Measurements from ENCODE around the gene LSMEM2. TPM values are rescaled to one million over a fixed set of nuclear protein-coding genes. Genes with fewer than 3 reads are reported as not detected.

LSMEM2 gene
- not detected in 3 replicates for total RNA-seq
- long read RNA-seq, partial matches to known transcripts = 0 of 1 reads
- long read RNA-seq, other reads (novel, unspliced or antisense) = 1 of 1 reads

DNA sequence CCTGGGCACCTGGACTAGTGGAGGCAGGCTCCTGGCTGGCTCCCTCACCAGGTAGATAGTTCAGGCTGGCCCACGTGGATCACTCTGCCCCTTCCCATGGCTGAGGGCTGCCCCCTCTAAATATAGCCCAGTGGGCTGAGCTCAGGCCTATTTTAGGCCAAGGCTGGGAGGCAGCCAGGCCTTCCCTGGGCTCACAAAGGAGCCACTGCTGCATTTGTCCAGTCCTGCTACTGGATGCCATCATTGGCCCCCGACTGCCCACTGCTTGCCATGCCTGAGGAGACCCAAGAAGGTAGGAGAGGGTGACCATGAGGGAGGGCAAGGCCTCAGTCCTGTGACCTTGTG, at the start of gene LSMEM2:
Gene LSMEM2, plus strand, starts transcription at position 208 of the 345 bp plus-strand sequence. Its CDS starts 27 bp downstream, at position 235.
- H3K4me3 Mint-ChIP-seq (ENCODE audit: unreplicated experiment) = no peak within 1 kb of the TSS
- TF ChIP-seq CTCF (IDR thresholded peaks at IDR 0.05) = no peak
- no peak within 1 kb of the TSS for H3K27ac Mint-ChIP-seq (ENCODE audit: unreplicated experiment)
- no peaks in the 10 kb centered on the region for H3K36me3 Mint-ChIP-seq (ENCODE audit: low read depth)
- peaks cover 5% of the 10 kb centered on the region for H3K4me1 Mint-ChIP-seq (ENCODE audit: low read depth)
- no peaks in the 10 kb centered on the region for H3K9me3 Mint-ChIP-seq (ENCODE audit: low read depth)
- peaks cover 9% of the 10 kb centered on the region for H3K27me3 Mint-ChIP-seq (ENCODE audit: low read depth)
- no peak for DNase-seq (ENCODE audit: low spot score)

- Mint-ChIP-seq H3K9me3 (ENCODE audit: low read depth) (no peaks in the 10 kb centered on the region), H3K4me3 (ENCODE audit: unreplicated experiment) (no peak overlapping the region), H3K27me3 (ENCODE audit: low read depth) (peaks cover 4% of the 10 kb centered on the region), H3K36me3 (ENCODE audit: low read depth) (no peaks in the 10 kb centered on the region), H3K4me1 (ENCODE audit: low read depth) (peaks cover 22% of the 10 kb centered on the region), H3K27ac (ENCODE audit: unreplicated experiment) (no peak overlapping the region)
- DNase-seq (ENCODE audit: low spot score) = no peak
- no peak for TF ChIP-seq CTCF (IDR thresholded peaks at IDR 0.05)
Observed at GRCh38 chr3:50229490-50229889, 49.4 kb upstream of the LSMEM2 start.

GRCh38 chr3:50230104-50230793, 48.6 kb upstream of the LSMEM2 start:
- Mint-ChIP-seq H3K27me3 (ENCODE audit: low read depth) (no peaks in the 10 kb centered on the region), H3K4me3 (ENCODE audit: unreplicated experiment) (no peak overlapping the region), H3K27ac (ENCODE audit: unreplicated experiment) (no peak overlapping the region), H3K9me3 (ENCODE audit: low read depth) (no peaks in the 10 kb centered on the region), H3K36me3 (ENCODE audit: low read depth) (no peaks in the 10 kb centered on the region), H3K4me1 (ENCODE audit: low read depth) (peaks cover 22% of the 10 kb centered on the region)
- DNase-seq (ENCODE audit: low spot score) = no peak
- TF ChIP-seq CTCF (IDR thresholded peaks at IDR 0.05) = no peak

GRCh38 chr3:50230794-50231125, 48.1 kb upstream of the LSMEM2 start:
- TF ChIP-seq CTCF (IDR thresholded peaks at IDR 0.05) = no peak
- no peak overlapping the region for H3K4me3 Mint-ChIP-seq (ENCODE audit: unreplicated experiment)
- no peaks in the 10 kb centered on the region for H3K36me3 Mint-ChIP-seq (ENCODE audit: low read depth)
- H3K9me3 Mint-ChIP-seq (ENCODE audit: low read depth) = no peaks in the 10 kb centered on the region
- no peak for DNase-seq (ENCODE audit: low spot score)
- H3K27me3 Mint-ChIP-seq (ENCODE audit: low read depth) = no peaks in the 10 kb centered on the region
- H3K27ac Mint-ChIP-seq (ENCODE audit: unreplicated experiment) = no peak overlapping the region
- H3K4me1 Mint-ChIP-seq (ENCODE audit: low read depth) = peaks cover 27% of the 10 kb centered on the region

GRCh38 chr3:50231581-50231980, 47.3 kb upstream of the LSMEM2 start:
- peaks cover 2% of the 10 kb centered on the region for H3K36me3 Mint-ChIP-seq (ENCODE audit: low read depth)
- H3K4me3 Mint-ChIP-seq (ENCODE audit: unreplicated experiment) = no peak overlapping the region
- no peak for DNase-seq (ENCODE audit: low spot score)

More at GRCh38 chr3:50231581-50231980, 47.3 kb upstream of the LSMEM2 start:
- TF ChIP-seq CTCF (IDR thresholded peaks at IDR 0.05) = no peak
- H3K4me1 Mint-ChIP-seq (ENCODE audit: low read depth) = peaks cover 21% of the 10 kb centered on the region
- no peaks in the 10 kb centered on the region for H3K9me3 Mint-ChIP-seq (ENCODE audit: low read depth)
- H3K27me3 Mint-ChIP-seq (ENCODE audit: low read depth) = no peaks in the 10 kb centered on the region
- no peak overlapping the region for H3K27ac Mint-ChIP-seq (ENCODE audit: unreplicated experiment)
